Activated CD8-positive, alpha-beta T cell treated with anti-CD3 and anti-CD28 coated beads for 36 hours (primary cell): ENCODE results near the gene XPO1. TPM values are rescaled to one million over a fixed set of nuclear protein-coding genes. Genes with fewer than 3 reads are reported as not detected.

Experiments used
- ATAC-seq: fragments of 200-7000 bp; cut with Tn5 transposase; one replicate; pipeline ENCODE4 v1.10.0; 2021; ENCODE audit warnings: mild to moderate bottlenecking, moderate library complexity
- CTCF ChIA-PET: fragments of 350-600 bp; sonication (Branson Sonifier 250); formaldehyde crosslinking; loops from one replicate; lab custom pipeline; 2021; ENCODE audit warnings: antibody characterized with exemption; lab: Charles Lee
- POLR2A ChIA-PET: fragments of 350-600 bp; sonication (Branson Sonifier 250); formaldehyde crosslinking; loops from one replicate; lab custom pipeline; 2021; ENCODE audit warnings: antibody characterized with exemption; lab: Charles Lee
- DNase-seq: peaks from one replicate; pipeline ENCODE4 v3.0.0-alpha.2; 2020
- H3K27ac Mint-ChIP-seq: one replicate; pipeline ENCODE4 v1.8.0; 2021; ENCODE audit warnings: mild to moderate bottlenecking, mixed read lengths
- H3K27me3 Mint-ChIP-seq: one replicate; pipeline ENCODE4 v1.8.0; 2021; ENCODE audit warnings: mixed read lengths
- H3K36me3 Mint-ChIP-seq: one replicate; pipeline ENCODE4 v1.8.0; 2021; ENCODE audit warnings: low read depth, mixed read lengths
- H3K4me1 Mint-ChIP-seq: one replicate; pipeline ENCODE4 v1.8.0; 2021; ENCODE audit warnings: low read depth, mixed read lengths
- H3K4me3 Mint-ChIP-seq: one replicate; pipeline ENCODE4 v1.8.0; 2021; ENCODE audit warnings: mild to moderate bottlenecking, moderate library complexity, mixed read lengths
- H3K9me3 Mint-ChIP-seq: one replicate; pipeline ENCODE4 v1.8.0; 2021; ENCODE audit warnings: mixed read lengths
- intact Hi-C: fragments of 100-400 bp; cut with micrococcal nuclease; formaldehyde crosslinking; loops from one replicate; pipeline ENCODE4 v1.10.0; 2022
- total RNA-seq, 2 experiments: library from RNA; stranded (reverse); gene quantifications; one replicate each; pipeline ENCODE4 v1.2.3, GENCODE V29; 2021
- TF ChIP-seq, protein P1 (sequence below): fragments of 200-600 bp; IDR thresholded peaks from one replicate; pipeline ENCODE4 v1.8.0; 2022; ENCODE audit warnings: antibody characterized with exemption, mild to moderate bottlenecking

XPO1 gene
- total RNA-seq, 2 experiments from 2014 or later, result 208 to 221 TPM

DNA sequence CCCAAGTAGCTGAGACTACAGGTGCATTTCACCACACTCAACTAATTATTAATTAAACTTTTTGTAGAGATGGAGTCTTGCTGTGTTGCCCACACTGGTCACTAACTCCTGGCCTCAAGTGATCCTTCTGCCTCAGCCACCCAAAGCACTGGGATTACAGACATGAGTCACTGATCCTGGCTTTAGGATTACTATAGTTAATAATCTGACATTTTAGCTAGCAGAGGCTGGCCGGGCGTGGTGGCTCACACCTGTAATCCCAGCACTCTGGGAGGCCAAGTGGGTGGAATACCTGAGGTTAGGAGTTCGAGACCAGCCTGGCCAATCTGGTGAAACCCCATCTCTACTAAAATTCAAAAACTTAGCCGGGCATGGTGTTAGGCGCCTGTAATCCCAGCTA, 106.8 kb downstream of the XPO1 start:
- H3K9me3 Mint-ChIP-seq, result peaks cover 3% of the 10 kb centered on the region
- H3K4me1 Mint-ChIP-seq, result peaks cover 53% of the 10 kb centered on the region
- POLR2A ChIA-PET, result interaction anchor here (1.4 kb wide), 1 partner anchor 8 kb away, joined by 3 read pairs; no protein-coding TSS in a partner anchor
- DNase-seq (no peak), ATAC-seq (no peak)
- H3K27ac Mint-ChIP-seq, result no peak overlapping the region
- intact Hi-C loops, result no loop called here
- peaks cover 7% of the 10 kb centered on the region for H3K36me3 Mint-ChIP-seq
- CTCF ChIA-PET, result interaction anchor here (1.3 to 1.5 kb wide), 2 partner anchors 9 to 61 kb away, joined by 3 read pairs; no protein-coding TSS in a partner anchor
- no peaks in the 10 kb centered on the region for H3K27me3 Mint-ChIP-seq
- TF ChIP-seq, protein P1, sequence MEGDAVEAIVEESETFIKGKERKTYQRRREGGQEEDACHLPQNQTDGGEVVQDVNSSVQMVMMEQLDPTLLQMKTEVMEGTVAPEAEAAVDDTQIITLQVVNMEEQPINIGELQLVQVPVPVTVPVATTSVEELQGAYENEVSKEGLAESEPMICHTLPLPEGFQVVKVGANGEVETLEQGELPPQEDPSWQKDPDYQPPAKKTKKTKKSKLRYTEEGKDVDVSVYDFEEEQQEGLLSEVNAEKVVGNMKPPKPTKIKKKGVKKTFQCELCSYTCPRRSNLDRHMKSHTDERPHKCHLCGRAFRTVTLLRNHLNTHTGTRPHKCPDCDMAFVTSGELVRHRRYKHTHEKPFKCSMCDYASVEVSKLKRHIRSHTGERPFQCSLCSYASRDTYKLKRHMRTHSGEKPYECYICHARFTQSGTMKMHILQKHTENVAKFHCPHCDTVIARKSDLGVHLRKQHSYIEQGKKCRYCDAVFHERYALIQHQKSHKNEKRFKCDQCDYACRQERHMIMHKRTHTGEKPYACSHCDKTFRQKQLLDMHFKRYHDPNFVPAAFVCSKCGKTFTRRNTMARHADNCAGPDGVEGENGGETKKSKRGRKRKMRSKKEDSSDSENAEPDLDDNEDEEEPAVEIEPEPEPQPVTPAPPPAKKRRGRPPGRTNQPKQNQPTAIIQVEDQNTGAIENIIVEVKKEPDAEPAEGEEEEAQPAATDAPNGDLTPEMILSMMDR, result no peak
- no peak overlapping the region for H3K4me3 Mint-ChIP-seq

Other genes with a start within 250 kb of the XPO1 start
- gene USP34, start 67.3 kb downstream of the XPO1 start, total RNA-seq, result 10 to 100 TPM; 69.0 to 71.3 TPM